ENCODE data around the gene SENP1. TPM values are rescaled to one million over a fixed set of nuclear protein-coding genes. Genes with fewer than 3 reads are reported as not detected.

SENP1 gene
- total RNA-seq, 1 experiment from 2014 or later, result 23.0 TPM

- ChIA-PET CTCF (no interaction called here), POLR2A (ENCODE audit: unreplicated experiment) (no interaction called here)
- Histone ChIP-seq H3K4me3 (no peak overlapping the region), H3K36me3 (ENCODE audit: low read depth) (peaks cover 9% of the 10 kb centered on the region; the same call in 1 of the 2 replicates), H3K27ac (no peak overlapping the region), H2AFZ (no peak overlapping the region), H3K4me2 (no peak overlapping the region), H3F3A (ENCODE audit: insufficient read depth, low read depth) (peaks cover under 1% of the 10 kb centered on the region; the same call in 1 of the 2 replicates), H3K9me2 (ENCODE audit: insufficient read depth) (no peaks in the 10 kb centered on the region), H4K20me1 (ENCODE audit: insufficient read depth) (peaks cover 4% of the 10 kb centered on the region; the same call in 1 of the 2 replicates), H3K4me1 (replicated peaks; ENCODE audit: insufficient read depth) (no peaks in the 10 kb centered on the region), H3K9me3 (ENCODE audit: insufficient read depth, low read depth) (no peaks in the 10 kb centered on the region), H3K79me2 (ENCODE audit: low read depth) (no peaks in the 10 kb centered on the region), H3K27me3 (ENCODE audit: insufficient read depth, low read depth) (no peaks in the 10 kb centered on the region)
- no TSS peak for BruUV-seq (replicated peaks)
- TF ChIP-seq CTCF (conservative IDR thresholded peaks at IDR 0.05) (no peak), EZH2 (IDR thresholded peaks at IDR 0.05; ENCODE audit: low read depth) (no peak)
- DNase-seq, result no peak
- intact Hi-C loops (cut with micrococcal nuclease; ENCODE audit: unreplicated experiment), result loop anchor here (5.0 kb wide), 2 partner anchors 82 to 532 kb away; no protein-coding TSS in a partner anchor
Measured at GRCh38 chr12:48084841-48085460, 20.9 kb downstream of the SENP1 start.

- no peaks in the 10 kb centered on the region for H3K9me2 ChIP-seq (ENCODE audit: insufficient read depth)
- H3K4me1 ChIP-seq (replicated peaks; ENCODE audit: insufficient read depth), result peaks cover 6% of the 10 kb centered on the region
- H3K27ac ChIP-seq, result no peak overlapping the region
- no peaks in the 10 kb centered on the region for H3K27me3 ChIP-seq (ENCODE audit: insufficient read depth, low read depth)
- ChIA-PET CTCF (no interaction called here), POLR2A (ENCODE audit: unreplicated experiment) (interaction anchor here (0.5 kb wide), 1 partner anchor 54 kb away, joined by 3 read pairs; no protein-coding TSS in a partner anchor)
- intact Hi-C loops (cut with micrococcal nuclease; ENCODE audit: unreplicated experiment), result loop anchor here (5.0 kb wide), 2 partner anchors 83 to 533 kb away; no protein-coding TSS in a partner anchor
- BruUV-seq (replicated peaks), result no TSS peak
- H3K9me3 ChIP-seq (ENCODE audit: insufficient read depth, low read depth), result no peaks in the 10 kb centered on the region
- TF ChIP-seq EZH2 (IDR thresholded peaks at IDR 0.05; ENCODE audit: low read depth), result no peak
- peak; percentile 46; the same call in 1 of the 2 replicates for TF ChIP-seq CTCF (conservative IDR thresholded peaks at IDR 0.05)
- no peak overlapping the region for H3K4me2 ChIP-seq
- no peak overlapping the region for H3K4me3 ChIP-seq
- no peak for DNase-seq
- H3F3A ChIP-seq (ENCODE audit: insufficient read depth, low read depth), result 0 out of 2 replicates have a peak, but pooled peaks cover 3% of the 10 kb centered on the region
- peaks cover 9% of the 10 kb centered on the region; the same call in 1 of the 2 replicates for H3K36me3 ChIP-seq (ENCODE audit: low read depth)
- no peak overlapping the region for H2AFZ ChIP-seq
- peaks cover 4% of the 10 kb centered on the region; the same call in 1 of the 2 replicates for H4K20me1 ChIP-seq (ENCODE audit: insufficient read depth)
- H3K79me2 ChIP-seq (ENCODE audit: low read depth), result no peaks in the 10 kb centered on the region
Measured at GRCh38 chr12:48084066-48084465, 21.8 kb downstream of the SENP1 start.

- POLR2A ChIA-PET (ENCODE audit: unreplicated experiment), result no interaction called here
- Histone ChIP-seq H3K27me3 (ENCODE audit: insufficient read depth, low read depth) (no peaks in the 10 kb centered on the region), H3K9me2 (ENCODE audit: insufficient read depth) (no peaks in the 10 kb centered on the region), H3F3A (ENCODE audit: insufficient read depth, low read depth) (0 out of 2 replicates have a peak, but pooled peaks cover 3% of the 10 kb centered on the region), H3K9me3 (ENCODE audit: insufficient read depth, low read depth) (peaks cover 6% of the 10 kb centered on the region; the same call in 1 of the 2 replicates), H3K4me2 (no peak overlapping the region), H3K4me3 (no peak overlapping the region), H3K79me2 (ENCODE audit: low read depth) (0 out of 2 replicates have a peak, but pooled peaks cover 3% of the 10 kb centered on the region), H3K4me1 (replicated peaks; ENCODE audit: insufficient read depth) (peaks cover 12% of the 10 kb centered on the region), H3K27ac (no peak overlapping the region), H4K20me1 (ENCODE audit: insufficient read depth) (peaks cover 4% of the 10 kb centered on the region; the same call in 1 of the 2 replicates), H2AFZ (no peak overlapping the region), H3K36me3 (ENCODE audit: low read depth) (peaks cover 12% of the 10 kb centered on the region)
- TF ChIP-seq EZH2 (IDR thresholded peaks at IDR 0.05; ENCODE audit: low read depth), result no peak
- no peak for TF ChIP-seq CTCF (conservative IDR thresholded peaks at IDR 0.05)
- intact Hi-C loops (cut with micrococcal nuclease; ENCODE audit: unreplicated experiment), result loop anchor here (5.0 kb wide), 2 partner anchors 86 to 536 kb away; no protein-coding TSS in a partner anchor
- CTCF ChIA-PET, result interaction anchor here (0.6 kb wide), 1 partner anchor 22 kb away, joined by 4 read pairs; no protein-coding TSS in a partner anchor
- no TSS peak for BruUV-seq (replicated peaks)
- DNase-seq, result no peak
Measured at GRCh38 chr12:48080821-48081220, 25.1 kb downstream of the SENP1 start.
